PC-3 (cell line): Measurements from ENCODE around the gene PCK2.

Experiments used
- EZH2 ChIP-seq: fragments of 300-600 bp; sonication (generic); IDR thresholded peaks from one replicate; pipeline ENCODE4 v1.6.1; 2017; ENCODE audit warnings: antibody characterized with exemption, mild to moderate bottlenecking, low read length; ENCODE audit not compliant: unreplicated experiment
- TF ChIP-seq, protein P1 (sequence below): fragments of 300-600 bp; sonication (generic); conservative IDR thresholded peaks from 2 replicates; pipeline ENCODE4 v1.5.1; 2017; ENCODE audit warnings: antibody characterized with exemption, low read depth, mild to moderate bottlenecking, low read length

DNA sequence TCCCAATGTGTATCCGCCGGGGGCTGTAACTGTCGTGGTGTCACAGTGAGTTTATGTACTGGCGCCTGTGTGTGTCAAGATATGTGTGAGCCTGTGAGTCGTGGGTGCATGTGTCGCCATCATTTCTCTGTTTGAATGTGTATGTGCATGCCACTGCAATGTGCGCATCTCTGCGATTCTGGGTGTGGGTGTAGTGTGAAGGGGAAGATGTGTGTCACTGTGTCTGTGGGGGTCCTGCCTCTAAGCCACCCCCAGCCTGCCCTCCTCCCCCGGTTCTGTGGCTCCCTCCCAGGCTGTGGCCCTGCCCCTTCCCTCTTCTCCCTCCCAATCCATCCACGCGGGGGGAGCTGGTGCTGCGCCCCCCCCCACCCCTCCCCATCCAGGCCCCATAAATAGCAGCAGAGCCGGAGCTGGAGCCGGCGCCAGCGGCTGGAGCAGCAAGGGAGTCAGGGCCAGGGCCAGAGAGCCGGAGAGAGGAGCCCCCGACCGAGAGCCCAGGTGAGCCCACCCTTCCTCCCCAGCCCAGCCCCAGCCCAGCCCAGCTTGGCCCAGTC is 22.9 kb upstream of the PCK2 start, which contains the start of gene CPNE6:
- no peak for TF ChIP-seq EZH2
- TF ChIP-seq, protein P1, sequence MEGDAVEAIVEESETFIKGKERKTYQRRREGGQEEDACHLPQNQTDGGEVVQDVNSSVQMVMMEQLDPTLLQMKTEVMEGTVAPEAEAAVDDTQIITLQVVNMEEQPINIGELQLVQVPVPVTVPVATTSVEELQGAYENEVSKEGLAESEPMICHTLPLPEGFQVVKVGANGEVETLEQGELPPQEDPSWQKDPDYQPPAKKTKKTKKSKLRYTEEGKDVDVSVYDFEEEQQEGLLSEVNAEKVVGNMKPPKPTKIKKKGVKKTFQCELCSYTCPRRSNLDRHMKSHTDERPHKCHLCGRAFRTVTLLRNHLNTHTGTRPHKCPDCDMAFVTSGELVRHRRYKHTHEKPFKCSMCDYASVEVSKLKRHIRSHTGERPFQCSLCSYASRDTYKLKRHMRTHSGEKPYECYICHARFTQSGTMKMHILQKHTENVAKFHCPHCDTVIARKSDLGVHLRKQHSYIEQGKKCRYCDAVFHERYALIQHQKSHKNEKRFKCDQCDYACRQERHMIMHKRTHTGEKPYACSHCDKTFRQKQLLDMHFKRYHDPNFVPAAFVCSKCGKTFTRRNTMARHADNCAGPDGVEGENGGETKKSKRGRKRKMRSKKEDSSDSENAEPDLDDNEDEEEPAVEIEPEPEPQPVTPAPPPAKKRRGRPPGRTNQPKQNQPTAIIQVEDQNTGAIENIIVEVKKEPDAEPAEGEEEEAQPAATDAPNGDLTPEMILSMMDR, result no peak
